Gastroesophageal sphincter (tissue), 4 donors: ENCODE measurements around the gene CD93. TPM values are rescaled to one million over a fixed set of nuclear protein-coding genes. Genes with fewer than 3 reads are reported as not detected.

Source experiments
- ATAC-seq: fragments of 150-250 bp; one replicate; pipeline ENCODE4 v1.9.1; 2016; ENCODE audit warnings: mild to moderate bottlenecking, moderate library complexity
- H3K27ac ChIP-seq, 4 donors: fragments of 200-600 bp; sonication (generic) in 3 of 4; 1 replicate in 3 of 4; 2 replicates in 1 of 4; pipeline ENCODE4 v1.5.1; 2016 to 2019
- H3K27me3 ChIP-seq: fragments of 200-600 bp; sonication (generic); one replicate; pipeline ENCODE4 v1.5.1; 2019
- H3K36me3 ChIP-seq, 2 donors: fragments of 200-600 bp; sonication (generic); one replicate each; pipeline ENCODE4 v1.5.1; 2019; ENCODE audit warnings: control low read depth in 1 of 2
- H3K4me1 ChIP-seq, 3 donors: fragments of 200-600 bp; sonication (generic); 1 replicate in 2 of 3; 2 replicates in 1 of 3; pipeline ENCODE4 v1.5.1; 2016 to 2019; ENCODE audit warnings: control low read depth in 2 of 3
- H3K4me3 ChIP-seq, 2 donors: fragments of 200-600 bp; sonication (generic); one replicate each; pipeline ENCODE4 v1.5.1; 2019; ENCODE audit warnings: mild to moderate bottlenecking in 1 of 2, moderate library complexity in 1 of 2
- H3K9me3 ChIP-seq, 3 donors: fragments of 200-600 bp; sonication (generic); one replicate each; pipeline ENCODE4 v1.5.1; 2017 to 2019; ENCODE audit warnings: control low read depth in 2 of 3
- CTCF ChIP-seq, 4 experiments: fragments of 200-600 bp in 2 of 4; fragments of 450-650 bp in 2 of 4; sonication (generic) in 1 of 4; IDR thresholded peaks; one replicate each; pipeline ENCODE4 v1.5.1; 2017 to 2019; ENCODE audit warnings: antibody characterized with exemption in 4 of 4, mild to moderate bottlenecking in 2 of 4, moderate library complexity in 2 of 4
- EP300 ChIP-seq: sonication (generic); formaldehyde crosslinking; IDR thresholded peaks from one replicate; pipeline ENCODE4 v1.6.1; 2017; ENCODE audit warnings: antibody characterized with exemption, mild to moderate bottlenecking
- POLR2A ChIP-seq, 2 donors: fragments of 450-650 bp; IDR thresholded peaks; one replicate each; pipeline ENCODE4 v1.6.1; 2017; ENCODE audit warnings: antibody characterized with exemption in 2 of 2, mild to moderate bottlenecking in 2 of 2, moderate library complexity in 1 of 2
- POLR2AphosphoS5 ChIP-seq: sonication (generic); formaldehyde crosslinking; IDR thresholded peaks from one replicate; pipeline ENCODE4 v1.6.1; 2017; ENCODE audit warnings: antibody characterized with exemption
- WGBS, 2 donors: methylation state at CpG; one replicate each; pipeline ENCODE4 v1.1.5; 2018; ENCODE audit warnings: low coverage in 1 of 2; 5-methylcytosine and 5-hydroxymethylcytosine counted together
- total RNA-seq, 4 donors: library from RNA; depleted of rRNA; stranded (reverse); fragments of >200 nt; gene quantifications; one replicate each; pipeline ENCODE4 v1.1.0, GENCODE V29; 2016

Gene CD93
- total RNA-seq, 4 donors from 2014 or later = 20.4 to 75.4 (median 47.2) TPM

- TF ChIP-seq CTCF (IDR thresholded peaks at IDR 0.05) (peak in 3 of 4 experiments; percentile 45 to 64 (median 52)), POLR2A (IDR thresholded peaks at IDR 0.05) (no peak)
- WGBS, 2 donors = 10% methylated on average over 21 of the region's 92 CpGs; no CpG with 5 or more reads in 1 of the 2 donors
- Histone ChIP-seq H3K36me3 (no peaks in the 10 kb centered on the region), H3K27me3 (peaks cover 89% of the 10 kb centered on the region), H3K27ac (peak overlapping the region in 3 of 4 donors; percentile 81 to 85 (median 82)), H3K4me1 (peaks cover 0 to 54% (median 11%) of the 10 kb centered on the region in 3 donors), H3K9me3 (no peaks in the 10 kb centered on the region), H3K4me3 (peak overlapping the region; percentile 25 to 58)
- peak; percentile 29 for ATAC-seq
Observed at GRCh38 chr20:23048283-23049200, 37.6 kb downstream of the CD93 start.

GRCh38 chr20:23047738-23048214 lies 38.3 kb downstream of the CD93 start:
- Histone ChIP-seq H3K27ac (peak overlapping the region in 3 of 4 donors; percentile 81 to 85 (median 82)), H3K9me3 (no peaks in the 10 kb centered on the region), H3K4me1 (peaks cover 0 to 54% (median 11%) of the 10 kb centered on the region in 3 donors), H3K4me3 (peak overlapping the region; percentile 25 to 58), H3K36me3 (no peaks in the 10 kb centered on the region), H3K27me3 (peaks cover 89% of the 10 kb centered on the region)
- TF ChIP-seq EP300 (no peak), CTCF (IDR thresholded peaks at IDR 0.05) (no peak), POLR2A (IDR thresholded peaks at IDR 0.05) (no peak), POLR2AphosphoS5 (no peak)
- no CpG with 5 or more reads among the region's 47 CpGs for WGBS, 2 donors
- ATAC-seq = no peak

- 63 to 67% methylated on average over 1 to 12 of the region's 13 CpGs for WGBS, 2 donors
- peak overlapping the region; percentile 25 to 58 for H3K4me3 ChIP-seq
- no peaks in the 10 kb centered on the region for H3K36me3 ChIP-seq
- H3K9me3 ChIP-seq = no peaks in the 10 kb centered on the region
- H3K4me1 ChIP-seq = peaks cover 0 to 54% (median 11%) of the 10 kb centered on the region in 3 donors
- ATAC-seq = no peak
- no peak for TF ChIP-seq CTCF (IDR thresholded peaks at IDR 0.05)
- TF ChIP-seq POLR2A (IDR thresholded peaks at IDR 0.05) = no peak
- TF ChIP-seq POLR2AphosphoS5 = no peak
- TF ChIP-seq EP300 = no peak
- peak overlapping the region in 3 of 4 donors; percentile 81 to 85 (median 82) for H3K27ac ChIP-seq
- peaks cover 89% of the 10 kb centered on the region for H3K27me3 ChIP-seq
Observed at GRCh38 chr20:23047001-23047737, 39.0 kb downstream of the CD93 start.

- peaks cover 0 to 51% (median 11%) of the 10 kb centered on the region in 3 donors for H3K4me1 ChIP-seq
Observed at GRCh38 chr20:23046431-23046830, 39.7 kb downstream of the CD93 start.

GRCh38 chr20:23043376-23043775 lies 42.7 kb downstream of the CD93 start:
- H3K9me3 ChIP-seq = no peaks in the 10 kb centered on the region
- H3K27ac ChIP-seq = no peak overlapping the region
- peaks cover 0 to 21% (median 5%) of the 10 kb centered on the region in 3 donors for H3K4me1 ChIP-seq
- TF ChIP-seq POLR2A (IDR thresholded peaks at IDR 0.05) = no peak
- TF ChIP-seq POLR2AphosphoS5 = no peak
- TF ChIP-seq CTCF (IDR thresholded peaks at IDR 0.05) = no peak
- TF ChIP-seq EP300 = no peak
- ATAC-seq = no peak
- no peaks in the 10 kb centered on the region for H3K36me3 ChIP-seq
- H3K4me3 ChIP-seq = no peak overlapping the region
- peaks cover 87% of the 10 kb centered on the region for H3K27me3 ChIP-seq
- WGBS, 2 donors = 93% methylated on average over 6 of the region's 6 CpGs; no CpG with 5 or more reads in 1 of the 2 donors

More at GRCh38 chr20:23046431-23046830, 39.7 kb downstream of the CD93 start:
- Histone ChIP-seq H3K27me3 (peaks cover 93% of the 10 kb centered on the region), H3K9me3 (no peaks in the 10 kb centered on the region), H3K27ac (no peak overlapping the region), H3K4me3 (peak overlapping the region in 1 of 2 donors; percentile 58), H3K36me3 (no peaks in the 10 kb centered on the region)
- TF ChIP-seq EP300 = no peak
- no peak for TF ChIP-seq POLR2A (IDR thresholded peaks at IDR 0.05)
- no peak for ATAC-seq
